Activated CD4-positive, alpha-beta memory T cell treated with anti-CD3 and anti-CD28 coated beads for 36 hours (primary cell): ENCODE data around the gene ZNF804B. TPM values are rescaled to one million over a fixed set of nuclear protein-coding genes. Genes with fewer than 3 reads are reported as not detected.

ENCODE experiments used
- CTCF ChIA-PET: fragments of 350-600 bp; sonication (Branson Sonifier 250); formaldehyde crosslinking; loops from one replicate; lab custom pipeline; 2021; ENCODE audit warnings: antibody characterized with exemption, inconsistent platforms; lab: Charles Lee
- POLR2A ChIA-PET: fragments of 350-600 bp; sonication (Branson Sonifier 250); formaldehyde crosslinking; loops from one replicate; lab custom pipeline; 2021; ENCODE audit warnings: antibody characterized with exemption; lab: Charles Lee
- DNase-seq: peaks from one replicate; pipeline ENCODE4 v3.0.0-alpha.2; 2020
- H3K27ac Mint-ChIP-seq: one replicate; pipeline ENCODE4 v1.8.0; 2021; ENCODE audit warnings: mixed read lengths
- H3K27me3 Mint-ChIP-seq: one replicate; pipeline ENCODE4 v1.8.0; 2021; ENCODE audit warnings: mixed read lengths
- H3K36me3 Mint-ChIP-seq: one replicate; pipeline ENCODE4 v1.8.0; 2021; ENCODE audit warnings: mixed read lengths
- H3K4me1 Mint-ChIP-seq: one replicate; pipeline ENCODE4 v1.8.0; 2021; ENCODE audit warnings: low read depth, mixed read lengths
- H3K4me3 Mint-ChIP-seq: one replicate; pipeline ENCODE4 v1.8.0; 2021; ENCODE audit warnings: mild to moderate bottlenecking, mixed read lengths
- H3K9me3 Mint-ChIP-seq: one replicate; pipeline ENCODE4 v1.8.0; 2021; ENCODE audit warnings: mixed read lengths
- intact Hi-C: fragments of 100-400 bp; cut with micrococcal nuclease; formaldehyde crosslinking; loops from one replicate; pipeline ENCODE4 v1.15.1; 2023
- total RNA-seq, 2 experiments: library from RNA; stranded (reverse); gene quantifications; one replicate each; pipeline ENCODE4 v1.2.3, GENCODE V29; 2021

Gene ZNF804B
- total RNA-seq, 2 experiments from 2014 or later, result not detected

- no peak overlapping the region for H3K4me3 Mint-ChIP-seq
- CTCF ChIA-PET, result no interaction called here
- H3K36me3 Mint-ChIP-seq, result no peaks in the 10 kb centered on the region
- intact Hi-C loops, result no loop called here
- POLR2A ChIA-PET, result no interaction called here
- H3K9me3 Mint-ChIP-seq, result peaks cover 7% of the 10 kb centered on the region
- H3K27me3 Mint-ChIP-seq, result no peaks in the 10 kb centered on the region
- DNase-seq, result no peak
- H3K27ac Mint-ChIP-seq, result no peak overlapping the region
- H3K4me1 Mint-ChIP-seq, result no peaks in the 10 kb centered on the region
Observed at GRCh38 chr7:89012016-89012415, 252.5 kb downstream of the ZNF804B start.

- H3K27me3 Mint-ChIP-seq, result peaks cover 1% of the 10 kb centered on the region
- ChIA-PET CTCF (no interaction called here), POLR2A (no interaction called here)
- DNase-seq, result no peak
- H3K36me3 Mint-ChIP-seq, result no peaks in the 10 kb centered on the region
- peaks cover 2% of the 10 kb centered on the region for H3K9me3 Mint-ChIP-seq
- no peak overlapping the region for H3K4me3 Mint-ChIP-seq
- H3K4me1 Mint-ChIP-seq, result no peaks in the 10 kb centered on the region
- intact Hi-C loops, result no loop called here
- H3K27ac Mint-ChIP-seq, result no peak overlapping the region
Observed at GRCh38 chr7:89017695-89018094, 258.2 kb downstream of the ZNF804B start.

GRCh38 chr7:89021741-89022140 is 262.2 kb downstream of the ZNF804B start:
- no peak overlapping the region for H3K4me3 Mint-ChIP-seq
- no peaks in the 10 kb centered on the region for H3K9me3 Mint-ChIP-seq
- H3K27ac Mint-ChIP-seq, result no peak overlapping the region
- no peaks in the 10 kb centered on the region for H3K36me3 Mint-ChIP-seq
- intact Hi-C loops, result no loop called here
- ChIA-PET POLR2A (no interaction called here), CTCF (no interaction called here)
- no peak for DNase-seq
- no peaks in the 10 kb centered on the region for H3K4me1 Mint-ChIP-seq
- peaks cover 1% of the 10 kb centered on the region for H3K27me3 Mint-ChIP-seq

GRCh38 chr7:89023206-89023605 is 263.7 kb downstream of the ZNF804B start:
- ChIA-PET CTCF (no interaction called here), POLR2A (no interaction called here)
- Mint-ChIP-seq H3K27ac (no peak overlapping the region), H3K36me3 (no peaks in the 10 kb centered on the region), H3K27me3 (peaks cover 1% of the 10 kb centered on the region), H3K4me3 (no peak overlapping the region), H3K9me3 (no peaks in the 10 kb centered on the region), H3K4me1 (no peaks in the 10 kb centered on the region)
- DNase-seq, result no peak
- intact Hi-C loops, result no loop called here

- CTCF ChIA-PET, result no interaction called here
- POLR2A ChIA-PET, result no interaction called here
- no peaks in the 10 kb centered on the region for H3K4me1 Mint-ChIP-seq
Observed at GRCh38 chr7:89023877-89024276, 264.4 kb downstream of the ZNF804B start.

GRCh38 chr7:89027781-89028180 is 268.3 kb downstream of the ZNF804B start:
- Mint-ChIP-seq H3K27ac (no peak overlapping the region), H3K4me3 (no peak overlapping the region), H3K36me3 (no peaks in the 10 kb centered on the region), H3K27me3 (no peaks in the 10 kb centered on the region), H3K4me1 (no peaks in the 10 kb centered on the region), H3K9me3 (no peaks in the 10 kb centered on the region)
- POLR2A ChIA-PET, result no interaction called here
- DNase-seq, result no peak
- CTCF ChIA-PET, result interaction anchor here (1.1 kb wide), 1 partner anchor 45 kb away, joined by 3 read pairs; no protein-coding TSS in a partner anchor
- intact Hi-C loops, result loop anchor here (2.0 kb wide), 1 partner anchor 25 kb away; no protein-coding TSS in a partner anchor

More at GRCh38 chr7:89023877-89024276, 264.4 kb downstream of the ZNF804B start:
- Mint-ChIP-seq H3K27ac (no peak overlapping the region), H3K4me3 (no peak overlapping the region), H3K27me3 (peaks cover 1% of the 10 kb centered on the region), H3K9me3 (no peaks in the 10 kb centered on the region), H3K36me3 (no peaks in the 10 kb centered on the region)
- DNase-seq, result no peak
- intact Hi-C loops, result no loop called here

GRCh38 chr7:89028319-89028718 is 268.8 kb downstream of the ZNF804B start:
- Mint-ChIP-seq H3K27ac (no peak overlapping the region), H3K27me3 (no peaks in the 10 kb centered on the region), H3K4me1 (no peaks in the 10 kb centered on the region), H3K4me3 (no peak overlapping the region), H3K9me3 (no peaks in the 10 kb centered on the region), H3K36me3 (no peaks in the 10 kb centered on the region)
- CTCF ChIA-PET, result interaction anchor here (1.1 kb wide), 1 partner anchor 44 kb away, joined by 3 read pairs; no protein-coding TSS in a partner anchor
- no peak for DNase-seq
- intact Hi-C loops, result loop anchor here (2.0 kb wide), 1 partner anchor 26 kb away; no protein-coding TSS in a partner anchor
- POLR2A ChIA-PET, result no interaction called here

- Mint-ChIP-seq H3K27ac (no peak overlapping the region), H3K4me1 (no peaks in the 10 kb centered on the region), H3K36me3 (no peaks in the 10 kb centered on the region), H3K4me3 (no peak overlapping the region), H3K9me3 (no peaks in the 10 kb centered on the region), H3K27me3 (no peaks in the 10 kb centered on the region)
- no peak for DNase-seq
- intact Hi-C loops, result loop anchor here (2.0 kb wide), 1 partner anchor 27 kb away; no protein-coding TSS in a partner anchor
- ChIA-PET POLR2A (no interaction called here), CTCF (no interaction called here)
Observed at GRCh38 chr7:89029864-89030263, 270.4 kb downstream of the ZNF804B start.

- intact Hi-C loops, result no loop called here
- Mint-ChIP-seq H3K9me3 (peaks cover 13% of the 10 kb centered on the region), H3K27ac (no peak overlapping the region), H3K4me3 (no peak overlapping the region), H3K27me3 (no peaks in the 10 kb centered on the region), H3K4me1 (no peaks in the 10 kb centered on the region), H3K36me3 (no peaks in the 10 kb centered on the region)
- POLR2A ChIA-PET, result no interaction called here
- DNase-seq, result no peak
- CTCF ChIA-PET, result no interaction called here
Observed at GRCh38 chr7:89041240-89041639, 281.7 kb downstream of the ZNF804B start.

- Mint-ChIP-seq H3K27me3 (no peaks in the 10 kb centered on the region), H3K4me3 (no peak overlapping the region), H3K9me3 (peaks cover 13% of the 10 kb centered on the region), H3K36me3 (no peaks in the 10 kb centered on the region), H3K4me1 (no peaks in the 10 kb centered on the region), H3K27ac (no peak overlapping the region)
- intact Hi-C loops, result no loop called here
- DNase-seq, result no peak
- ChIA-PET CTCF (no interaction called here), POLR2A (no interaction called here)
Observed at GRCh38 chr7:89042940-89043339, 283.4 kb downstream of the ZNF804B start.

- H3K27ac Mint-ChIP-seq, result no peak overlapping the region
- H3K4me1 Mint-ChIP-seq, result no peaks in the 10 kb centered on the region
- intact Hi-C loops, result no loop called here
Observed at GRCh38 chr7:89049043-89049442, 289.5 kb downstream of the ZNF804B start.

GRCh38 chr7:89053130-89053529 is 293.6 kb downstream of the ZNF804B start:
- CTCF ChIA-PET, result no interaction called here

More at GRCh38 chr7:89049043-89049442, 289.5 kb downstream of the ZNF804B start:
- Mint-ChIP-seq H3K4me3 (no peak overlapping the region), H3K9me3 (no peaks in the 10 kb centered on the region), H3K36me3 (no peaks in the 10 kb centered on the region), H3K27me3 (no peaks in the 10 kb centered on the region)
- CTCF ChIA-PET, result no interaction called here
- POLR2A ChIA-PET, result no interaction called here
- DNase-seq, result no peak

GRCh38 chr7:89054361-89054760 is 294.9 kb downstream of the ZNF804B start:
- no peaks in the 10 kb centered on the region for H3K9me3 Mint-ChIP-seq
- ChIA-PET POLR2A (no interaction called here), CTCF (no interaction called here)
- no peaks in the 10 kb centered on the region for H3K4me1 Mint-ChIP-seq
- DNase-seq, result no peak
- no peak overlapping the region for H3K27ac Mint-ChIP-seq
- H3K36me3 Mint-ChIP-seq, result no peaks in the 10 kb centered on the region
- intact Hi-C loops, result no loop called here
- no peak overlapping the region for H3K4me3 Mint-ChIP-seq
- no peaks in the 10 kb centered on the region for H3K27me3 Mint-ChIP-seq

More at GRCh38 chr7:89053130-89053529, 293.6 kb downstream of the ZNF804B start:
- Mint-ChIP-seq H3K4me1 (no peaks in the 10 kb centered on the region), H3K27ac (no peak overlapping the region), H3K27me3 (no peaks in the 10 kb centered on the region), H3K9me3 (no peaks in the 10 kb centered on the region), H3K36me3 (no peaks in the 10 kb centered on the region), H3K4me3 (no peak overlapping the region)
- intact Hi-C loops, result no loop called here
- no peak for DNase-seq
- POLR2A ChIA-PET, result no interaction called here
